KOPT-K1 (cell line): Measurements from ENCODE around the gene BACH2.
"Not testable (repeated sequence)": the region's sequence is repeated elsewhere in the genome, so short reads cannot be mapped to it uniquely, and the experiment has no call there.

Experiments
- H3K27ac ChIP-seq: fragments of 200-600 bp; sonication (generic); 2 replicates; pipeline ENCODE4 v1.5.1; 2016; ENCODE audit warnings: antibody characterized with exemption, mild to moderate bottlenecking, low read depth, low read length; ENCODE audit not compliant: poor library complexity, severe bottlenecking
- H3K36me3 ChIP-seq: fragments of 200-600 bp; sonication (generic); 2 replicates; pipeline ENCODE4 v1.5.1; 2017; ENCODE audit warnings: antibody characterized with exemption, mild to moderate bottlenecking, low read length, moderate library complexity; ENCODE audit not compliant: insufficient read depth
- H3K9me3 ChIP-seq: fragments of 200-600 bp; sonication (generic); 2 replicates; pipeline ENCODE4 v1.5.1; 2017; ENCODE audit warnings: antibody characterized with exemption, low read length, mild to moderate bottlenecking; ENCODE audit not compliant: insufficient read depth, poor library complexity, severe bottlenecking

BACH2 gene

DNA sequence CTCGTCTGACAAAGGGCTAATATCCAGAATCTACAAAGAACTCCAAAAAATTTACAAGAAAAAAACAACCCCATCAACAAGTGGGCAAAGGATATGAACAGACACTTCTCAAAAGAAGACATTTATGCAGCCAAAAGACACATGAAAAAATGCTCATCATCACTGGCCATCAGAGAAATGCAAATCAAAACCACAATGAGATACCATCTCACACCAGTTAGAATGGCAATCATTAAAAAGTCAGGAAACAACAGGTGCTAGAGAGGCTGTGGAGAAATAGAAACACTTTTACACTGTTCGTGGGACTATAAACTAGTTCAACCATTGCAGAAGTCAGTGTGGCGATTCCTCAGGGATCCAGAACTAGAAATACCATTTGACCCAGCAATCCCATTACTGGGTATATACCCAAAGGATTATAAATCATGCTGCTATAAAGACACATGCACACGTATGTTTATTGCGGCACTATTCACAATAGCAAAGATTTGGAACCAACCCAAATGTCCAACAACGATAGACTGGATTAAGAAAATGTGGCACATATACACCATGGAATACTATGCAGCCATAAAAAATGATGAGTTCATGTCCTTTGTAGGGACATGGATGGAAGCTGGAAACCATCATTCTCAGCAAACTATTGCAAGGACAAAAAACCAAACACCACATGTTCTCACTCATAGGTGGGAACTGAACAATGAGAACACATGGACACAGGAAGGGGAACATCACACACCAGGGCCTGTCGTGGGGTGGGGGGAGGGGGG lies 130.3 kb downstream of the BACH2 start:
- H3K36me3 ChIP-seq, H3K27ac ChIP-seq, H3K9me3 ChIP-seq: not testable (repeated sequence)

- Histone ChIP-seq H3K36me3 (no peaks in the 10 kb centered on the region), H3K27ac (no peak overlapping the region), H3K9me3 (no peaks in the 10 kb centered on the region)
Measured at GRCh38 chr6:90162648-90163387, 133.8 kb downstream of the BACH2 start.

GRCh38 chr6:90160013-90160412 lies 136.6 kb downstream of the BACH2 start:
- Histone ChIP-seq H3K9me3 (no peaks in the 10 kb centered on the region), H3K27ac (no peak overlapping the region), H3K36me3 (no peaks in the 10 kb centered on the region)

GRCh38 chr6:90159452-90159851 lies 137.2 kb downstream of the BACH2 start:
- Histone ChIP-seq H3K9me3 (no peaks in the 10 kb centered on the region), H3K27ac (no peak overlapping the region), H3K36me3 (no peaks in the 10 kb centered on the region)

DNA sequence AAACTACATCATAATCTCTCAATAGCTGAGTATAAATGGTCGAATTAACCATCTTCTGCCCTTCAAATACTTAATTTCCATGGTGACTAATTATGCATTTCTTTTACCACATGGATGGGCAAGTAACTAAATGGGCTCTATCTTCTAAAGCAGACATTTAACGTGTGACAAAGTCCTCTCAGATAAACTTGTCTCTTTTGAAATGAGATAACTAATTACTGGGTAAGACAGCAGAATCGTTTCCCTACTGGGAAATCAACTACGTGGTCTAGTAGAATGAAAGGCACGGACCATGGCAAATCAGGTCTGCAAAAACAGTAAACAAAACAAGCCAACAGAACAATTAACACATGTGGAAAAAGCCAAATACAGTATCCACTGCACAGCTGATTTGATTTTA lies 137.7 kb downstream of the BACH2 start:
- no peaks in the 10 kb centered on the region for H3K9me3 ChIP-seq
- no peaks in the 10 kb centered on the region for H3K36me3 ChIP-seq

DNA sequence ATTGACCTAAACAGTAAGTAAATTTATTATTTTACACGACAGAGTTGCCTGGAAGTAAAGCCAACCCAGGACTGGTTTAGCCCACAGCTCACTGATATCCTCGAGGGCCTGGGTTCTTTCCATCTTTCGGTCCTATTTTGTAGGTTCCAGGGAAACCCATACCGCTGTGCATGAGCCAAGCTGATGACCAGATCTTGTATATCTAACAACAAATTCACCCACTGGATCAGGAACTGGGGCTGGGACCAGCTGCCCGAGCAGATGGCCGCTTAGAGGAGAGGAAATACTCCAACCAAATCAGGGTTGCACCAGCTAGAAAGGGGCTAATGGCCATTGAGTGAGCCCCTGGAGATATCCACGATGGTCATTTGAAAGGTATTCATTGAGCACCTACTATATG lies 139.2 kb downstream of the BACH2 start:
- no peak overlapping the region for H3K27ac ChIP-seq
- H3K36me3 ChIP-seq: no peaks in the 10 kb centered on the region
- H3K9me3 ChIP-seq: no peaks in the 10 kb centered on the region

More for the DNA sequence above, 137.7 kb downstream of the BACH2 start:
- H3K27ac ChIP-seq: no peak overlapping the region

DNA sequence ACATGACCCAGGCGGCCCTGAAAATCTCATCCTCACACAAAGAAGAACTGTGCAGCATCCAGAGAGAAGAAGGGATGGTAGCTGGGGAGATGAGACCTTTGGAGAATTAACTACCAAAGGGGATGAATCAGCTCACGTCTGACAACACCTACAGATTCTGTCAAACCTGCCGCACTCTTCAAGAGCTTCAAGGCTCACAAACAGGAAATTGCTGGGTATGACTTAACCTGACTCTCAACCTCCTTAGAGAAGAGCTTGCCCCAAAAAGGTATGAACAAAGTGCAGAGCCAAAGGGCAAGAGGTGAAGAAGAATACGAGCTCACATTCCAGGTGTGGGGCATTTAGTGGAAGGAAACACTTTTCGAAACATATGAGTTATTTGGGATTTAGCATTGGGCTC lies 139.8 kb downstream of the BACH2 start:
- Histone ChIP-seq H3K27ac (no peak overlapping the region), H3K9me3 (no peaks in the 10 kb centered on the region), H3K36me3 (no peaks in the 10 kb centered on the region)

GRCh38 chr6:90154755-90155470 lies 141.7 kb downstream of the BACH2 start:
- no peak overlapping the region for H3K27ac ChIP-seq
- no peaks in the 10 kb centered on the region for H3K36me3 ChIP-seq
- H3K9me3 ChIP-seq: no peaks in the 10 kb centered on the region

DNA sequence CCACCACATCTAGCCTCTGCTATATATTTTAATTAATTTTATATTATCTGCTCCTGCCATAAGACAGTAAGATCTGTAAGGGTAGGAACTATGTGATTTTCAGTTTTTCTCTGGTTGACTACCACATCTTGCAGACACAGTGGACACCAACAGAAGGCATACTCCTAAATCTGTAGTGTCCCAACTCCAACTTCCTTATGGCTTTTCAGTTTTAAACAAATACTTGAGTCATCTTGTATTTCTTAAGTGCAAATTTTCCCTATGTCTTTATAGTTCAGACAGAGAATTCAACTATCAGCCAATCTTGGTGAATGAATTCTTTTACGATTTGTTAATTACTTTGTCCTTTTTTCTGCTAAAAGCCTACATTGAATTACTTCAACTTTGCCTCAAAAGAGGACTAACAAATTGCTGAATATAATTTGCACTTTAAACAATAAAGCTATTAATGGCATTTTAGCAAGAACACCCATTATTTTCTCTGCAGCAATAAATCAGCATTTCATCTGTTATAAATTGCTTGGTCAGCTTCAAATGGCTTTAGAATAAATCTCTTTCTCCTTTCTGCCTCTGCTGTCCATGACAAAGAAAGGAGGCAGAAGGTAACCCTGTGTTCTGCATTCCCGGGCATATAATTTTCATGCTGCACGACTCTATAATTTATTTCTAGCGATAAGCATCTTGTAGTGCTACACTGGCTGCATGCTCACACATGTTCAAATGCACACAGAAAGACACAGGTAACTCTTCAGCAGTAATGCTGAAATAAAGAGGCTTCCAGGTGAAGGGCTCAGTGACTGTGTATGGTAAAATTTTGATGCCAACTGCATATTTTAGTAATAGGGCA lies 144.8 kb downstream of the BACH2 start:
- Histone ChIP-seq H3K27ac (no peak overlapping the region), H3K36me3 (no peaks in the 10 kb centered on the region), H3K9me3 (no peaks in the 10 kb centered on the region)

- Histone ChIP-seq H3K27ac (no peak overlapping the region), H3K36me3 (no peaks in the 10 kb centered on the region), H3K9me3 (no peaks in the 10 kb centered on the region)
Measured at GRCh38 chr6:90149280-90149679, 147.4 kb downstream of the BACH2 start.

DNA sequence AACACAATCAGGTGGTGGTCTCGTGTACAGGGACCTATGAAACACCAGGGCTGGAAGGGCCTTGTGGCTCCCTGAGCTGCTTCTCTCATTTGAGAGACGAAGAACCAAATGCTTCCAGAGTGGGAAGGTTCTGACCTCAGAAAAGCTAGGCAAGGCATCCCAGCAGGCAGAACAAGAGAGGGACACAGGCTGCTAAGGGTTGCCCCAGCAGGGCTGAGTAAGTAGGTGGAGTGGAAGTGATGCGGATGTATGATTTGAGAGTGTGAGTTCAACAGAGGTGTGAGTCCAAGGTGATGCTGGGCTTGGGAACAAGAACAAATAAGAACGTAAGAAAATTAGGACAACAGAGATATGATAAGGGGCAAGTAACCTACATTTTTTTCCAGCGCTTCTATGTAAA lies 147.8 kb downstream of the BACH2 start:
- Histone ChIP-seq H3K9me3 (no peaks in the 10 kb centered on the region), H3K27ac (no peak overlapping the region), H3K36me3 (no peaks in the 10 kb centered on the region)

GRCh38 chr6:90146921-90147649 lies 149.6 kb downstream of the BACH2 start:
- no peak overlapping the region for H3K27ac ChIP-seq
- no peaks in the 10 kb centered on the region for H3K9me3 ChIP-seq
- no peaks in the 10 kb centered on the region for H3K36me3 ChIP-seq

GRCh38 chr6:90146024-90146423 lies 150.6 kb downstream of the BACH2 start:
- H3K9me3 ChIP-seq: no peaks in the 10 kb centered on the region
- no peak overlapping the region for H3K27ac ChIP-seq
- H3K36me3 ChIP-seq: no peaks in the 10 kb centered on the region

GRCh38 chr6:90144928-90145555 lies 151.6 kb downstream of the BACH2 start:
- H3K27ac ChIP-seq: no peak overlapping the region
- no peaks in the 10 kb centered on the region for H3K9me3 ChIP-seq
- no peaks in the 10 kb centered on the region for H3K36me3 ChIP-seq
